Thyroid gland (tissue), 4 donors: ENCODE measurements around the gene MYOM3.

Experiments
- POLR2A ChIP-seq, 2 donors: fragments of 450-650 bp; IDR thresholded peaks; one replicate each; pipeline ENCODE4 v1.6.1; 2017; ENCODE audit warnings: antibody characterized with exemption in 2 of 2, mild to moderate bottlenecking in 2 of 2, moderate library complexity in 1 of 2
- TF ChIP-seq, protein P1 (sequence below), 6 experiments: fragments of 200-600 bp in 3 of 6; fragments of 450-650 bp in 3 of 6; sonication (generic) in 3 of 6; IDR thresholded peaks; one replicate each; pipeline ENCODE4 v1.5.1; 2016 to 2019; ENCODE audit warnings: antibody characterized with exemption in 6 of 6, mild to moderate bottlenecking in 2 of 6, inconsistent platforms in 1 of 6, moderate library complexity in 1 of 6

DNA sequence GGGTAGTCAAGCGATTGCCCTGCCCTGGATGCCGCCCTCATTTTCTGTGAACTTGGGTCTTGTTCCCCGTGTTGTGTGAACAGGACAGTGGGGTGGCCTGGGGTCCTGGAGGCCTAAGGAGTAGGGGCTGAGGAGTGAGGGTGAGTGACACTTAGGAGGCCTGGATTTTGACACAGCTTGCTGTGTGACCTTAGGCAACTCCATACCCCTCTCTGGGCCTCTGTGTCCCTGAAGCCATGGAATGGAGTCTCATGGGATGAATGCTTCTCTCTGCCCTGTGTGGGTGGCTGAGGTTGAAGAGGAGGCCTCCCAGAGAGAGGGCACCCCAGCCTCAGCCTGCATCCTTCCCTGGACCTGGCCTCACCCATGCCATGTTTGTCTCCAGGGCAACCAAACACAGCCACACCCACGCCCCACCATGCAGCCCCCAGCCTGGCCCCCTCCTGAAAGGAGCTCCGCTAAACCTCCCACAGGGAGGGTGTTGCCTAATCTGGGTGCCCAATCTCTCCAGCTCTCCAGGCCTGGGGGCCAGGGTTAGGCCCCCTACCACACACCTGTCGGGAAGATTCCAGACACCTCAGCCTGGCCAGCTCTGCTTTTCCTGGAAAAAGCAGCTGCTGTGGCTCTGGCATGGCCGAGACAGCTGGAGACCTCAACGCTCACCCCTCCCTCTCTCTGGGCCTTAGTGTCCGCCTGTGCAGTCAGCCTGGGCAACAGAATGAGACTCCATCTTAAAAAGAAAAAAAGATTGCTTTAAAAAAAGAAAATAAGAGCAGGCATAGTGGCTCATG, 9.9 kb downstream of the MYOM3 start:
- TF ChIP-seq, protein P1, sequence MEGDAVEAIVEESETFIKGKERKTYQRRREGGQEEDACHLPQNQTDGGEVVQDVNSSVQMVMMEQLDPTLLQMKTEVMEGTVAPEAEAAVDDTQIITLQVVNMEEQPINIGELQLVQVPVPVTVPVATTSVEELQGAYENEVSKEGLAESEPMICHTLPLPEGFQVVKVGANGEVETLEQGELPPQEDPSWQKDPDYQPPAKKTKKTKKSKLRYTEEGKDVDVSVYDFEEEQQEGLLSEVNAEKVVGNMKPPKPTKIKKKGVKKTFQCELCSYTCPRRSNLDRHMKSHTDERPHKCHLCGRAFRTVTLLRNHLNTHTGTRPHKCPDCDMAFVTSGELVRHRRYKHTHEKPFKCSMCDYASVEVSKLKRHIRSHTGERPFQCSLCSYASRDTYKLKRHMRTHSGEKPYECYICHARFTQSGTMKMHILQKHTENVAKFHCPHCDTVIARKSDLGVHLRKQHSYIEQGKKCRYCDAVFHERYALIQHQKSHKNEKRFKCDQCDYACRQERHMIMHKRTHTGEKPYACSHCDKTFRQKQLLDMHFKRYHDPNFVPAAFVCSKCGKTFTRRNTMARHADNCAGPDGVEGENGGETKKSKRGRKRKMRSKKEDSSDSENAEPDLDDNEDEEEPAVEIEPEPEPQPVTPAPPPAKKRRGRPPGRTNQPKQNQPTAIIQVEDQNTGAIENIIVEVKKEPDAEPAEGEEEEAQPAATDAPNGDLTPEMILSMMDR (IDR thresholded peaks at IDR 0.05) = no peak
- no peak for TF ChIP-seq POLR2A (IDR thresholded peaks at IDR 0.05)
